SK-N-SH treated with all-trans-retinoic acid at 6 μM for 48 hours (cell line): ENCODE results near the gene TUBGCP5.

Experiments
- ATAC-seq: fragments of 200-7000 bp; cut with Tn5 transposase; 3 replicates; pipeline ENCODE4 v1.9.1; 2020; ENCODE audit warnings: mild to moderate bottlenecking, moderate library complexity
- ARNTL ChIP-seq: fragments of 450-650 bp; formaldehyde crosslinking; IDR thresholded peaks from 2 replicates; pipeline ENCODE4 v1.5.0; 2020; ENCODE audit warnings: low read depth, mild to moderate bottlenecking, moderate library complexity, borderline replicate concordance
- CSDC2 ChIP-seq: fragments of 250-450 bp; sonication (Bioruptor Pico); IDR thresholded peaks from 2 replicates; pipeline ENCODE4 v1.5.0; 2020; ENCODE audit warnings: mild to moderate bottlenecking, moderate library complexity
- CSRNP3 ChIP-seq: fragments of 250-450 bp; sonication (Bioruptor Pico); IDR thresholded peaks from 2 replicates; pipeline ENCODE4 v1.5.1; 2021; ENCODE audit warnings: mild to moderate bottlenecking, moderate library complexity
- ESRRG ChIP-seq: fragments of 250-450 bp; sonication (Bioruptor Pico); IDR thresholded peaks from 2 replicates; pipeline ENCODE4 v1.6.1; 2021; ENCODE audit warnings: mild to moderate bottlenecking
- GLIS3 ChIP-seq: fragments of 250-450 bp; sonication (Bioruptor Pico); IDR thresholded peaks from 2 replicates; pipeline ENCODE4 v1.5.0; 2020; ENCODE audit warnings: mild to moderate bottlenecking, moderate library complexity
- ISL1 ChIP-seq: fragments of 250-450 bp; sonication (Bioruptor Pico); IDR thresholded peaks from 2 replicates; pipeline ENCODE4 v2.1.2; 2022; ENCODE audit warnings: mild to moderate bottlenecking, moderate library complexity
- OSR1 ChIP-seq: fragments of 250-450 bp; sonication (Bioruptor Pico); IDR thresholded peaks from 2 replicates; pipeline ENCODE4 v1.8.0; 2022; ENCODE audit warnings: moderate library complexity, mild to moderate bottlenecking, inconsistent platforms
- PPARA ChIP-seq: fragments of 250-450 bp; sonication (Bioruptor Pico); IDR thresholded peaks from 2 replicates; pipeline ENCODE4 v1.5.0; 2020; ENCODE audit warnings: mild to moderate bottlenecking, borderline replicate concordance
- RARB ChIP-seq: fragments of 250-450 bp; sonication (Bioruptor Pico); IDR thresholded peaks from 2 replicates; pipeline ENCODE4 v1.8.0; 2021; ENCODE audit warnings: mild to moderate bottlenecking, moderate library complexity
- SNAI2 ChIP-seq: fragments of 250-450 bp; sonication (Bioruptor Pico); IDR thresholded peaks from 2 replicates; pipeline ENCODE4 v1.5.0; 2020; ENCODE audit warnings: mild to moderate bottlenecking, moderate library complexity
- TOX ChIP-seq: fragments of 250-450 bp; sonication (Bioruptor Pico); IDR thresholded peaks from 2 replicates; pipeline ENCODE4 v1.8.0; 2021; ENCODE audit warnings: mild to moderate bottlenecking, moderate library complexity, borderline replicate concordance
- ZC3H10 ChIP-seq: fragments of 250-450 bp; sonication (Bioruptor Pico); IDR thresholded peaks from 2 replicates; pipeline ENCODE4 v1.5.1; 2021; ENCODE audit warnings: mild to moderate bottlenecking, moderate library complexity
- ZFP3 ChIP-seq: fragments of 250-450 bp; sonication (Bioruptor Pico); IDR thresholded peaks from 2 replicates; pipeline ENCODE4 v1.5.0; 2020; ENCODE audit warnings: mild to moderate bottlenecking, moderate library complexity
- ZFP30 ChIP-seq: fragments of 450-650 bp; formaldehyde crosslinking; IDR thresholded peaks from 2 replicates; pipeline ENCODE4 v1.5.0; 2022; ENCODE audit warnings: mild to moderate bottlenecking, moderate library complexity
- ZNF565 ChIP-seq: fragments of 450-650 bp; formaldehyde crosslinking; conservative IDR thresholded peaks from 2 replicates; pipeline ENCODE4 v1.5.0; 2020; ENCODE audit warnings: low read depth, mild to moderate bottlenecking, moderate library complexity
- ZNF70 ChIP-seq: fragments of 450-650 bp; formaldehyde crosslinking; IDR thresholded peaks from 2 replicates; pipeline ENCODE4 v1.5.0; 2020; ENCODE audit warnings: mild to moderate bottlenecking, moderate library complexity
- ZNF8 ChIP-seq: fragments of 450-650 bp; formaldehyde crosslinking; IDR thresholded peaks from 2 replicates; pipeline ENCODE4 v1.5.0; 2020; ENCODE audit warnings: mild to moderate bottlenecking, moderate library complexity
- TF ChIP-seq, protein P1 (sequence below): fragments of 250-450 bp; sonication (Bioruptor Pico); IDR thresholded peaks from 2 replicates; pipeline ENCODE4 v1.8.0; 2020; ENCODE audit warnings: mild to moderate bottlenecking, moderate library complexity, borderline replicate concordance

TUBGCP5 gene

DNA sequence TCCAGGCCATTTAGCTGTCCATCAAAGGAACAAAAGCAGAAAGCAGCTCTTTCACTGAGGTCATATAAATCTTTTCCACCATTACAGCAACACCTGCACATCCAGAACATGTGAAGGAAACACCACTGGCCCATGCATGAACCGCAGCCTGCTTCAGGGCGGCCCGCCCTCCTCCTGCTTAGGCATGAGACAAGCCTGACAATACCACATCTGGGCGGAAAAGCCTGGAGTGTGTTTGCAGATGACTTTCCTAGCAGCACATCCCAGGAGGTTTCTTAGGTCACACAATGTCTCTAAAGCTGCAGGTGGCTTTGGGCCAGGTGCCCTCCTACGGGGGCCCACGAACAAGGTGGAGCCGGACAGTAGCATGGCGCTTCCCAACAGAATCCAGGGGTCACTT lies 78.8 kb downstream of the TUBGCP5 start (continued):
- TF ChIP-seq ARNTL (CRISPR knock-in tag): no peak
- TF ChIP-seq RARB: no peak
- TF ChIP-seq PPARA (CRISPR knock-in tag): no peak

DNA sequence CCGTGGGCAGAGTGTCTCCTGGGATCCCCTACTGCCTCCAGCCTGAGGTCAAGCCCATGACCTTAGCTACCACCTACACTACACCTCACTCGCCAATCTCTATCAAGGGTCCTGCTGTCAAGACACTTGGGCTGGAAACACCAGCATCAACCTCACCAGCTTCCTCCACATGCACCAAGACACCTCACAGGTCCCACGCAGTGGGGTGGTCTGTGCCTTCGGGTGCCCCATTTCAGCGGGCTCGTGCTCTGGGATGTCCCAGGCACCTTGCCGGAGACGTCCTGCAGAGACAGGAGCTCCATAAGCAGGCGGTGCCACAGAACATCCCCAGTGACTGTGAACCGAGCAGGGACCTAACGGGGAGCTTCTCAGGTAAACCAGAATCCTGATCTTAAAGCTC lies 79.2 kb downstream of the TUBGCP5 start:
- no peak for ATAC-seq
- TF ChIP-seq, protein P1, sequence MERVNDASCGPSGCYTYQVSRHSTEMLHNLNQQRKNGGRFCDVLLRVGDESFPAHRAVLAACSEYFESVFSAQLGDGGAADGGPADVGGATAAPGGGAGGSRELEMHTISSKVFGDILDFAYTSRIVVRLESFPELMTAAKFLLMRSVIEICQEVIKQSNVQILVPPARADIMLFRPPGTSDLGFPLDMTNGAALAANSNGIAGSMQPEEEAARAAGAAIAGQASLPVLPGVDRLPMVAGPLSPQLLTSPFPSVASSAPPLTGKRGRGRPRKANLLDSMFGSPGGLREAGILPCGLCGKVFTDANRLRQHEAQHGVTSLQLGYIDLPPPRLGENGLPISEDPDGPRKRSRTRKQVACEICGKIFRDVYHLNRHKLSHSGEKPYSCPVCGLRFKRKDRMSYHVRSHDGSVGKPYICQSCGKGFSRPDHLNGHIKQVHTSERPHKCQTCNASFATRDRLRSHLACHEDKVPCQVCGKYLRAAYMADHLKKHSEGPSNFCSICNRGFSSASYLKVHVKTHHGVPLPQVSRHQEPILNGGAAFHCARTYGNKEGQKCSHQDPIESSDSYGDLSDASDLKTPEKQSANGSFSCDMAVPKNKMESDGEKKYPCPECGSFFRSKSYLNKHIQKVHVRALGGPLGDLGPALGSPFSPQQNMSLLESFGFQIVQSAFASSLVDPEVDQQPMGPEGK (CRISPR knock-in tag): no peak
- no peak for TF ChIP-seq ARNTL (CRISPR knock-in tag)
- TF ChIP-seq RARB: no peak

DNA sequence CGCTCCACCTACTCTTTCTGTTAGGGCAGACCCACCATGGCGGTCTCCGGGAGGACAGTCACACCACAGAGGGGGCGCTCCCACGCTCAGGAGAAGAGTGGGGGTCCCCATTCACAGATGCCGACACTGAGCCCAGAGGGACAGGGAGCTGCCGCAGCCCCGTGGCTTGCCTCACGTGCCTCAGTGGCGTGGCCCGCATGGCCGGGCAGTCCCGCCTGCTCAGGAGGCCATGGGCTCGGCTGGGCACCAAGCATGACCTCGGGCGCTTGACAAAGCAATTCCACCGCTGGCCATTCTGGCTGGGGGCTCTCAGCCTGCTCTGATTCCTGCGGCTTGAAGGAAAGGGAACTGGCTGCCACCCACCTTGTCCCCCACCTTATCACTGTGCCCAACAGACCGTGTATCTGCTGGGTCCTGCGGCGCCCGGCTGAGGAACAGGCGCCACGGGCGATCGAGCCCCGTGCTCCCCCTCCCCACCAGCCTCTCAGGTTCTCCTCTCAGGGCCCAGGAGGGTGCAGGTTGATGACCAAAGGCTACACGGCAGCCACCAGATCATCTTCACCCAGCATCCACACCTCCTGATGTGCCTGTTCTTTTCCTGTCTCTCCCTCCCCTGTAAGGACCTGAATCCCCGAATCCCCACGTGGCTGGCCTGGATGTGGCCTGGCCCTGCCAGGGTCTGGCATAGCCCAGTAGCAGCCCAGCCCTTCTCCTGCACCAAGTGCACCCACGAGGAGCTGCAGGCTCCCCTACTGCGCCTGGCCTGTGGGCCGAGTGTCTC lies 79.9 kb downstream of the TUBGCP5 start:
- no peak for TF ChIP-seq ZNF70
- no peak for TF ChIP-seq ESRRG (CRISPR knock-in tag)
- no peak for TF ChIP-seq CSRNP3 (CRISPR knock-in tag)
- TF ChIP-seq OSR1: no peak
- TF ChIP-seq PPARA (CRISPR knock-in tag): no peak
- no peak for TF ChIP-seq CSDC2 (CRISPR knock-in tag)
- ATAC-seq: no peak

GRCh38 chr15:22958487-22959280 lies 80.7 kb downstream of the TUBGCP5 start:
- TF ChIP-seq TOX (CRISPR knock-in tag) (no peak), ZFP30 (CRISPR knock-in tag) (no peak), OSR1 (no peak), ZNF565 (no peak), GLIS3 (CRISPR knock-in tag) (no peak), ZNF70 (no peak), ISL1 (no peak), SNAI2 (CRISPR knock-in tag) (no peak), PPARA (CRISPR knock-in tag) (no peak), ZFP3 (CRISPR knock-in tag) (no peak), ZC3H10 (CRISPR knock-in tag) (no peak), ESRRG (CRISPR knock-in tag) (no peak)
- TF ChIP-seq, protein P1 (CRISPR knock-in tag): no peak
- ATAC-seq: no peak

- TF ChIP-seq ZNF8 (CRISPR knock-in tag) (no peak), ISL1 (no peak)
- TF ChIP-seq, protein P1 (CRISPR knock-in tag): no peak
- no peak for ATAC-seq
Observed at GRCh38 chr15:22956978-22957260, 82.5 kb downstream of the TUBGCP5 start.
